HEK293 (cell line): Measurements from ENCODE around the gene DSG1.

Source experiments
- CTCF ChIA-PET: fragments of 350-600 bp; formaldehyde crosslinking; extraction: SDS; loops from one replicate; lab custom pipeline; 2021; ENCODE audit warnings: antibody characterized with exemption; lab: Yijun Ruan, JAX
- POLR2A ChIA-PET: fragments of 300-600 bp; formaldehyde crosslinking; extraction: SDS; loops from one replicate; lab custom pipeline; 2020; ENCODE audit warnings: antibody characterized with exemption, inconsistent platforms; lab: Yijun Ruan, JAX
- H3K27ac ChIP-seq: fragments of 200-500 bp; sonication (Bioruptor generic); 2 replicates; pipeline ENCODE4 v1.5.1; 2014; ENCODE audit warnings: low read depth, low read length, control low read depth, inconsistent platforms; ENCODE audit errors: extremely low read depth
- H3K36me3 ChIP-seq, 2 experiments: fragments of 200-500 bp in 1 of 2; sonication (Bioruptor generic) in 1 of 2; 1 replicate in 1 of 2; 2 replicates in 1 of 2; pipeline ENCODE4 v1.5.1; 2014 to 2017; ENCODE audit warnings: inconsistent platforms in 2 of 2, low read length in 2 of 2; ENCODE audit not compliant: control insufficient read depth in 2 of 2, insufficient read depth in 1 of 2
- H3K4me1 ChIP-seq: fragments of 200-500 bp; sonication (Bioruptor generic); 2 replicates; pipeline ENCODE4 v1.5.1; 2014; ENCODE audit warnings: mild to moderate bottlenecking, low read length, inconsistent platforms; ENCODE audit not compliant: control insufficient read depth, insufficient read depth
- H3K4me3 ChIP-seq: 2 replicates; pipeline ENCODE4 v1.5.1; 2011; ENCODE audit warnings: low read depth, mild to moderate bottlenecking, control low read depth, low read length, moderate library complexity
- H3K9me3 ChIP-seq: fragments of 200-500 bp; sonication (Bioruptor generic); 2 replicates; pipeline ENCODE4 v1.5.1; 2014; ENCODE audit warnings: low read depth, low read length, inconsistent platforms; ENCODE audit not compliant: control insufficient read depth, insufficient read depth
- GLI2 ChIP-seq: fragments of 450-650 bp; formaldehyde crosslinking; IDR thresholded peaks from 2 replicates; pipeline ENCODE4; 2017; ENCODE audit warnings: missing biosample characterization, missing genetic modification characterization, low read depth, borderline replicate concordance
- PRDM4 ChIP-seq: fragments of 450-650 bp; formaldehyde crosslinking; IDR thresholded peaks from 2 replicates; pipeline ENCODE4 v1.5.1; 2017; ENCODE audit warnings: missing biosample characterization, missing genetic modification characterization
- ZBTB17 ChIP-seq: fragments of 450-650 bp; formaldehyde crosslinking; IDR thresholded peaks from 2 replicates; pipeline ENCODE4 v1.5.1; 2016; ENCODE audit warnings: missing biosample characterization, missing genetic modification characterization
- ZFP69B ChIP-seq: fragments of 450-650 bp; formaldehyde crosslinking; IDR thresholded peaks from 2 replicates; pipeline ENCODE4 v1.5.1; 2016; ENCODE audit warnings: missing biosample characterization, missing genetic modification characterization
- ZNF10 ChIP-seq: fragments of 450-650 bp; formaldehyde crosslinking; IDR thresholded peaks from 2 replicates; pipeline ENCODE4 v1.5.1; 2017; ENCODE audit warnings: missing biosample characterization, missing genetic modification characterization
- ZNF16 ChIP-seq: fragments of 450-650 bp; formaldehyde crosslinking; IDR thresholded peaks from 2 replicates; pipeline ENCODE4 v1.5.1; 2016; ENCODE audit warnings: low read depth, missing biosample characterization, missing genetic modification characterization
- ZNF221 ChIP-seq: fragments of 450-650 bp; formaldehyde crosslinking; IDR thresholded peaks from 2 replicates; pipeline ENCODE4 v1.5.1; 2017; ENCODE audit warnings: missing biosample characterization, missing genetic modification characterization, borderline replicate concordance
- ZNF248 ChIP-seq: fragments of 450-650 bp; formaldehyde crosslinking; IDR thresholded peaks from 2 replicates; pipeline ENCODE4 v1.5.1; 2017; ENCODE audit warnings: missing biosample characterization, missing genetic modification characterization
- ZNF302 ChIP-seq: fragments of 450-650 bp; formaldehyde crosslinking; IDR thresholded peaks from 2 replicates; pipeline ENCODE4 v1.5.1; 2016; ENCODE audit warnings: missing biosample characterization, missing genetic modification characterization, low read depth
- ZNF335 ChIP-seq: fragments of 450-650 bp; formaldehyde crosslinking; conservative IDR thresholded peaks from 2 replicates; pipeline ENCODE4 v1.5.1; 2016; ENCODE audit warnings: missing biosample characterization, missing genetic modification characterization
- ZNF423 ChIP-seq: fragments of 450-650 bp; formaldehyde crosslinking; IDR thresholded peaks from 2 replicates; pipeline ENCODE4 v1.5.1; 2016; ENCODE audit warnings: missing biosample characterization, missing genetic modification characterization
- ZNF473 ChIP-seq: fragments of 450-650 bp; formaldehyde crosslinking; IDR thresholded peaks from 2 replicates; pipeline ENCODE4 v1.5.1; 2017; ENCODE audit warnings: missing biosample characterization, missing genetic modification characterization
- ZNF629 ChIP-seq: fragments of 450-650 bp; formaldehyde crosslinking; IDR thresholded peaks from 2 replicates; pipeline ENCODE4 v1.5.1; 2017; ENCODE audit warnings: missing biosample characterization, missing genetic modification characterization
- ZXDB ChIP-seq: fragments of 450-650 bp; formaldehyde crosslinking; IDR thresholded peaks from 2 replicates; pipeline ENCODE4 v1.5.1; 2016; ENCODE audit warnings: missing biosample characterization, missing genetic modification characterization
- TF ChIP-seq, protein P1 (sequence below): fragments of 450-650 bp; formaldehyde crosslinking; IDR thresholded peaks from 2 replicates; pipeline ENCODE4 v1.5.1; 2017; ENCODE audit warnings: missing biosample characterization, missing genetic modification characterization

The DSG1 gene

DNA sequence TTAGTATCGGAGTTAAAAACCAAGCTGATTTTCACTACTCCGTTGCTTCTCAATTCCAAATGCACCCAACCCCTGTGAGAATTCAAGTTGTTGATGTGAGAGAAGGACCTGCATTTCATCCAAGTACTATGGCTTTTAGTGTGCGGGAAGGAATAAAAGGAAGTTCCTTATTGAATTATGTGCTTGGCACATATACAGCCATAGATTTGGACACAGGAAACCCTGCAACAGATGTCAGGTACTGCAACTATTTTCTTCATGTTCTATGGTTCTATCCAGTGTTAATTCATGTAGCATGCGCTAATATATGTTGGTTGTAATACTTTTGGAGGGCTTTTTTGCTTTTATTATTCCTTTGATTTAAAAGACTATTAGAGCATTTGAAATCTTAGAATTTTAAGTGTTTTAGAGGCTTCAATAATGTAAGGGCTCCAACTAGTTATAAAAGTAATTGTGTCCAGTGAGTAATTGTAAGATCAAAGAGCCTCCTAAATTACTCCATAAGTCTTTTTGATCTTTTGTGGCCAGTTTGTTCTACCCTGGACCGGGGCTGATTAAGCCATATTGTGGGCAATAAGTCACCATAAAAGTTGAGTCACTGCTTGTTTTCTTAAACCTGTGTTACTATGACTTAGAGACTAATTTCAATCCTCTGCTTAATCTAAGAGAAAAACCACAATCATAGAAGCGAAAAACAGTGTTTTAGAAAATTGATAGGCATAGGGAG lies 81.5 kb downstream of the DSG1 start (continued):
- TF ChIP-seq, protein P1, sequence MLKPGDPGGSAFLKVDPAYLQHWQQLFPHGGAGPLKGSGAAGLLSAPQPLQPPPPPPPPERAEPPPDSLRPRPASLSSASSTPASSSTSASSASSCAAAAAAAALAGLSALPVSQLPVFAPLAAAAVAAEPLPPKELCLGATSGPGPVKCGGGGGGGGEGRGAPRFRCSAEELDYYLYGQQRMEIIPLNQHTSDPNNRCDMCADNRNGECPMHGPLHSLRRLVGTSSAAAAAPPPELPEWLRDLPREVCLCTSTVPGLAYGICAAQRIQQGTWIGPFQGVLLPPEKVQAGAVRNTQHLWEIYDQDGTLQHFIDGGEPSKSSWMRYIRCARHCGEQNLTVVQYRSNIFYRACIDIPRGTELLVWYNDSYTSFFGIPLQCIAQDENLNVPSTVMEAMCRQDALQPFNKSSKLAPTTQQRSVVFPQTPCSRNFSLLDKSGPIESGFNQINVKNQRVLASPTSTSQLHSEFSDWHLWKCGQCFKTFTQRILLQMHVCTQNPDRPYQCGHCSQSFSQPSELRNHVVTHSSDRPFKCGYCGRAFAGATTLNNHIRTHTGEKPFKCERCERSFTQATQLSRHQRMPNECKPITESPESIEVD (tag by site-specific recombination), result peak; percentile 56
- TF ChIP-seq ZNF473 (tag by site-specific recombination) (no peak), ZNF302 (tag by site-specific recombination) (no peak), ZXDB (tag by site-specific recombination) (no peak), ZNF221 (tag by site-specific recombination) (no peak), ZNF629 (no peak)
- TF ChIP-seq, all 188 proteins: peak for 4

DNA sequence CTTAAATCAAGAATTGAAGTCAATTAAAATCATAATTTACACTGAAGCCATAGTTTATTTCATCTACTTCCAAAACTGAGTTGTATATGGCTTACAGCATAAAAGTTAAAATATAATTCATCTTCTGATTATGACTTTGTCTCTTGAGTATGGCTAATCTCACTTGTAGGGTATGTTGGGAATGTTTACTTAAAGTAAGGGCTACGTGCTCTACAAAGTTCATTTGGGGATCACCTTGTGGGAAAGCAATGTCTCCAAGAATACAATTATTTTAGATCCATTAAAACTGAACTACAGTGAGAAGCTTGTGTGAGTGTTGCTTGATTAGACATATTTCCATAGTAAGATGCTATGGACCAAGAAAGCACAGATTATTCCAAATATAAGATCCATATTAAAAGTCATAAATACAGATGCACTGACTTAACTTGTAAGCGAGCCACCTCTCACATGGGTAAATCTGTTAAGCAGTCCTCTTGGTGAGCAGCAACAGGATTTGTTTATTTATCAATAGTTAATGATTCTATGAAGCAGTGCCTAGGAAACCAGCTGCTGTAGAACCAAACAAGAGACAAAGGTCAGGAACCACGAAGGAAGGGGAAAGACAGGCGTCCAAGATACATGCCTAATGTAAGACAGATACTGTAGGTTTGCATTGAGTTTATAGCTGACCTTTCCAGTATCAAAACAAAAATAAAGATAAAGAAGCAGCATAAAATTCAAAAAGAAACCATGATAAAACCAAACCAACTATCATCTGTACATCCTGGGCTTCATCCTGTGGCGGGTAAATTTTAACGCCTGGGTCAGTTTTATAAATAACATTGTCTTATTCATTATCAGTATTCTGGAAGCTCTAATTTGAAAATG lies 83.4 kb downstream of the DSG1 start:
- H3K4me1 ChIP-seq, result no peaks in the 10 kb centered on the region
- CTCF ChIA-PET, result interaction anchor here (0.5 to 2.3 kb wide), 2 partner anchors 23 to 140 kb away, joined by 3 to 6 read pairs; no protein-coding TSS in a partner anchor
- H3K36me3 ChIP-seq, result no peaks in the 10 kb centered on the region
- H3K27ac ChIP-seq, result no peak overlapping the region
- no peaks in the 10 kb centered on the region for H3K9me3 ChIP-seq
- H3K4me3 ChIP-seq, result no peak overlapping the region
- POLR2A ChIA-PET, result interaction anchor here (1.1 kb wide), 1 partner anchor 41 kb away, joined by 3 read pairs; no protein-coding TSS in a partner anchor
- TF ChIP-seq ZFP69B, result no peak
- TF ChIP-seq ZNF335 (tag by site-specific recombination), result peak; percentile 35; the same call in 1 of the 2 replicates
- TF ChIP-seq, all 188 proteins: peak for 1

DNA sequence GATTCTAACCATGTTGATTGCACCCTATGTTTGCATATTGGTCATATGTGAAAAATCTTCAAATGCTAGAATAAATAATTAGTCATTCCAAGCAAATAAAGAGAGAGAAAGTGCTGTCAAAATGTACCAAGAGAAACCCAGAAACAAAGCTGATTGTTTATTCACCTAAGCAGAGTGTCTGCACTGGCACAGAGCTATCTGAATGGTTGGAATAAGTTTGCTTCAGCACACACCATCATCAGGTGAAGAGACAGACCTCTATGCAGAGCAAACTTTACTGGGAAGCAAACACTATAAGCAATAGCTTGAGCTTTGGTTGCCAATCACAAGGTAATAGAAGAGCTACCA lies 84.0 kb downstream of the DSG1 start:
- no peak for TF ChIP-seq ZNF16 (tag by site-specific recombination)
- no peak for TF ChIP-seq ZNF248 (tag by site-specific recombination)
- no peak for TF ChIP-seq GLI2 (tag by site-specific recombination)
- no peak for TF ChIP-seq ZBTB17 (tag by site-specific recombination)
- TF ChIP-seq PRDM4 (tag by site-specific recombination), result no peak
- no peak for TF ChIP-seq ZNF423 (tag by site-specific recombination)
- no peak for TF ChIP-seq ZNF335 (tag by site-specific recombination)
- peak; percentile 84 for TF ChIP-seq ZNF10
- H3K27ac ChIP-seq, result no peak overlapping the region
- no peaks in the 10 kb centered on the region for H3K4me1 ChIP-seq
- CTCF ChIA-PET, result interaction anchor here (0.5 to 2.3 kb wide), 3 partner anchors 22 to 302 kb away, joined by 3 to 6 read pairs (median 3); no protein-coding TSS in a partner anchor
- no peaks in the 10 kb centered on the region for H3K9me3 ChIP-seq
- no peaks in the 10 kb centered on the region for H3K36me3 ChIP-seq
- POLR2A ChIA-PET, result interaction anchor here (1.1 kb wide), 1 partner anchor 42 kb away, joined by 3 read pairs; no protein-coding TSS in a partner anchor
- H3K4me3 ChIP-seq, result no peak overlapping the region
